ENCODE results near the gene ADGRF5.

The ADGRF5 gene, protein sequence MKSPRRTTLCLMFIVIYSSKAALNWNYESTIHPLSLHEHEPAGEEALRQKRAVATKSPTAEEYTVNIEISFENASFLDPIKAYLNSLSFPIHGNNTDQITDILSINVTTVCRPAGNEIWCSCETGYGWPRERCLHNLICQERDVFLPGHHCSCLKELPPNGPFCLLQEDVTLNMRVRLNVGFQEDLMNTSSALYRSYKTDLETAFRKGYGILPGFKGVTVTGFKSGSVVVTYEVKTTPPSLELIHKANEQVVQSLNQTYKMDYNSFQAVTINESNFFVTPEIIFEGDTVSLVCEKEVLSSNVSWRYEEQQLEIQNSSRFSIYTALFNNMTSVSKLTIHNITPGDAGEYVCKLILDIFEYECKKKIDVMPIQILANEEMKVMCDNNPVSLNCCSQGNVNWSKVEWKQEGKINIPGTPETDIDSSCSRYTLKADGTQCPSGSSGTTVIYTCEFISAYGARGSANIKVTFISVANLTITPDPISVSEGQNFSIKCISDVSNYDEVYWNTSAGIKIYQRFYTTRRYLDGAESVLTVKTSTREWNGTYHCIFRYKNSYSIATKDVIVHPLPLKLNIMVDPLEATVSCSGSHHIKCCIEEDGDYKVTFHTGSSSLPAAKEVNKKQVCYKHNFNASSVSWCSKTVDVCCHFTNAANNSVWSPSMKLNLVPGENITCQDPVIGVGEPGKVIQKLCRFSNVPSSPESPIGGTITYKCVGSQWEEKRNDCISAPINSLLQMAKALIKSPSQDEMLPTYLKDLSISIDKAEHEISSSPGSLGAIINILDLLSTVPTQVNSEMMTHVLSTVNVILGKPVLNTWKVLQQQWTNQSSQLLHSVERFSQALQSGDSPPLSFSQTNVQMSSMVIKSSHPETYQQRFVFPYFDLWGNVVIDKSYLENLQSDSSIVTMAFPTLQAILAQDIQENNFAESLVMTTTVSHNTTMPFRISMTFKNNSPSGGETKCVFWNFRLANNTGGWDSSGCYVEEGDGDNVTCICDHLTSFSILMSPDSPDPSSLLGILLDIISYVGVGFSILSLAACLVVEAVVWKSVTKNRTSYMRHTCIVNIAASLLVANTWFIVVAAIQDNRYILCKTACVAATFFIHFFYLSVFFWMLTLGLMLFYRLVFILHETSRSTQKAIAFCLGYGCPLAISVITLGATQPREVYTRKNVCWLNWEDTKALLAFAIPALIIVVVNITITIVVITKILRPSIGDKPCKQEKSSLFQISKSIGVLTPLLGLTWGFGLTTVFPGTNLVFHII (N-terminal part only)

DNA sequence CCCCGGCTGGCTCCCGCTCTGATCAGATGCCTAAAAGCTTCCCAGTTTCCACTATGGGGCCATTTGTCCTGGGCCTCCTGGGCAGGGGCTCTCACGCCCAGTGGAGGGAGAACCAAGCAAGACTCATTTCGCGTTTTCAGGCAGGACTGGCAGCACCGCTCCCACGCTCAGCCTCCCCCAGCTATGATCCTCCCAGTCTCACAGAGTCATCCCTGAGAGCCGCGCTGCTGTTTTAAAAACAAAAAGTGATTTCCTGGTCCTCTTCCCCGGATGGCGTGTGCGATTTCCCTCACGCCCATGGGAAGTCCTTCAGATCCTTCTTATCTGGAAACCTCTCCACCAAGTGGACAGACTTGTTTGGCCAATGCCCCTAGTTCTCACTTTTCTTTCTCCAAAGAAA lies at the start of gene ADGRF5:
Gene ADGRF5 (minus strand): TSS at position 208 of the 400 bp plus-strand sequence. CDS start 15,176 bp downstream, outside the sequence.
- DNase-seq (ENCODE audit: low read depth in 3 of 3), result no peak

DNA sequence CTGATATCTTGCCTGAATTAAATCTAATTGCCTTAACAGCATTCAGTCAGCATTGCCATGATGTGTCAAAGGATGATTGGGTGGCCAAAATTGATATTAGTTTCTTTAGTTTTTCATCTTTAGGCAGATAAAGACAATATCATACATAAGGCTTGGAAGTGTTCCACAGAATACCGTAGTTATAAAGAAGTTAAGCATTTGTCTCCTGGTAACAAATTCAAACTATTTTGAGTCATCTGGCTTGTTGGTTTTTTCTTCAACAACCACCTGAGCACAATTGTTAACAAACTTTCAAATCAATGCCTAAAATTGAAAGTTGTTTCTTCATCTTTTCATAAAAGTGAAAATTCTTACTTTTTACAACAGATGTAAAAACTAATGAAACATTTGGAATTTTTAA lies 47.5 kb upstream of the ADGRF5 start:
- DNase-seq (ENCODE audit: low read depth in 3 of 3), result no peak

DNA sequence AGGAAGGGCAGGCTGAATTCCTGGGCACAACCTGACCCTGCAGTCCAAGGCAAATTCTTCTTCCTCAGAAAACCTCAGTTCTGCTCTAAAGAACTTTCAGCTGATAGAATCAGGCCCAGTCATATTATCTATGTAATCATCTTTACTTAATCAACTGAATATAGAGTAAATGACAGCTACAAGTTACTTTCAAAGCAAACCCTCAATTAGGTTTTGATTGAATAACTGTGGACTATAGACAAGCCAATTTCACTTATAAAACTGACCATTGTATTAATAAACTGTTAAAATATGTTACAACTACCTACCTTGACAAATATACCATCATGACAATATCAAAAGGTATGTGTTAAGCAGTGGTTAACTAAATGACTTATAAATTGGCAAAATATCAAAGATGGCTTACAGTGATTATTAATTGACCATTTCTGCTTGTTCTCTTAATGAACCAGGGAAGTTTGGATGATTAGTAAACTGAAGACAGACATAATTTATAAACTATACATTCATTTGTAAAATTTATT lies 46.1 kb upstream of the ADGRF5 start:
- DNase-seq (ENCODE audit: low read depth in 3 of 3), result no peak

DNA sequence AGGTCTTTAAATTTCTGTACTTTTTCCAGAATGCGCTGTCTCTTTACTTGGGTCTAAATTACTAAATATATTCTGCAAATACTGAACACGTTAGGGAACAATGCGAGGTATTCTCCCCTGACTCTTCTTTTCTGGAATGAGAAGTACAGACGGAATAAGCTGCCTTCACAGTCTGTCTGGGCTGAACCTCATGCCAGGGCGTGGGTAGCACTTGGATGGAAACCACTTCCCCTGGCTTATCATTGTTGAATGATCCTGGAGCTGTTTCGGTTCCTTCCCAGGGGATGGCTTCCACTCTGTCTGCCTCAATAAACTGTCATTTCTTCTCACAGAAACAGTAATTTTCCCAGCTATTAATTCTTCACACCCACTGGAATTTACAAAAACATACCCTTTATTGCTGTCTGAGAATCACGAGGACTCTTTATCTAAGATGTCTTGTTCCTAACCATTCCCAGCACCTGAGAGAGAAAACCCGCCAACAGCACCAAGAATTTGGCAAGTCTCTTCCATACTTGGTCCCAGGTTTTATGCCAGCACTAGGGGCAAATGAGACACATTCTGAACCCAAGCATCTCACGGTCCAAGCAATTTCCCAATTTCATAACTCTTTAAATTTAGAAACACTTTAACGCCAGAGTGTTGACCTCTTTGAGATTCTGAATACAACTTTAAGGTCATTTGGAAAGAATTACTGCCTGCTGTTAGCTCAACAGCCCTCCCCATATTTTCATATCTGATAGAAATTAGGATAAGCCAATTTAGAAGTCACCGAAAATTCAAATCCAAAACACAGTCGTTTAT lies 43.2 kb upstream of the ADGRF5 start:
- no peak for DNase-seq (ENCODE audit: low read depth in 3 of 3)

DNA sequence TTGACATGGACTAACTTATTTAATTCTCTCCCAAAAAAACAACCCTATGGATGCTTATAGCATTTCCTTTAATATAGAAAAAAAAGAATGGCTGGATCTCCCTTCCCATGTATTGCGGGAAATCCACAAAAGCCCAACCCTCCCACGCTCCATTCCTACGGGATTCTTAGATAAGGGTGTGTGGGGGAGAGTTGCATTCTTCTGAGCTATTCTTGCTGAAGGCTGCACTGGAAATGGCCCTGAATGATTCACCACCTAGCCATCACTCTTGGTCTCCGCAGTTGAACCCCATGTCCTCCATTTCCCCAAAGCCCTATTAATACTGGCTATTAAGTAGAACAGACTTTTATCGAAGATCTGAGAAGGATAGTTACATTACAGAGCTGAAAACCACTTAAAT lies 41.9 kb upstream of the ADGRF5 start:
- DNase-seq (ENCODE audit: low read depth in 3 of 3), result no peak

DNA sequence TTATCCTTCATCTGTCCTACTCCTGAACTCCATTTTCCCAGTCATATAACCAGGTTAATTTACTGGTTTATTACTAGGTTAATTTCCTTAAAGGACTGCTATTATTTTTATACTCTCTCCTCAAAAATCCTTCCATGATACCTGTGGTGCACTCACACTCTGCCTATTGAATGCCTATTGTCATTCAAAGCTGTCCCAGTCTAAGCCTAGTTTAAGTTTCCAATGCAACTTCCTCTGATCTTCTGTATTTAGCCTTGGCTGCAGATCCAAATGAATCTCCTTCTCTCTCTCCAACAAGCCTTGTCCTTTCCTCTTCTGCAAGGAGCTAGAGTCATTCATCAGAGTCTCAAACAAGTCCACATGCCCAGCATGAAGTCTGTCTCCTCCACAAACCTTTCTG lies 41.3 kb upstream of the ADGRF5 start:
- no peak for DNase-seq (ENCODE audit: low read depth in 3 of 3)

DNA sequence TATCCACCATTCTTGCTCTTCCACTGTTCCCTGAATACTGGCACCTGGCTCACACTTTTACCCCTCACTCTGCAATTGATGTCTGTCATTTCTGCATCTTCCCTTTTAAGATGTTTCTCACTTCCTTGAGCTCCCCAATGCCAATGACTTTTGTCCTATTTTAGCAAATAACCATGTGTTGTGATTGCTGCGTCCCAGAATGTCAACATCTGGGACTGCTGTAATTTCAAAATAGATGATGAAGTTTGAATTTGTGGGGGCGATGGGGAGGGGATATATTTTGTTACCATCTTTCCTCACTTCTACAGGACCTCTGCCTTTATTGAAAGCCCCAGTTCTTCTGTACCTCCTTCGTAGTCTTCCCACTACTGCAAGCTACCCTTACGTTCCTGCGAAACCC lies 40.0 kb upstream of the ADGRF5 start:
- DNase-seq (ENCODE audit: low read depth in 3 of 3), result no peak

DNA sequence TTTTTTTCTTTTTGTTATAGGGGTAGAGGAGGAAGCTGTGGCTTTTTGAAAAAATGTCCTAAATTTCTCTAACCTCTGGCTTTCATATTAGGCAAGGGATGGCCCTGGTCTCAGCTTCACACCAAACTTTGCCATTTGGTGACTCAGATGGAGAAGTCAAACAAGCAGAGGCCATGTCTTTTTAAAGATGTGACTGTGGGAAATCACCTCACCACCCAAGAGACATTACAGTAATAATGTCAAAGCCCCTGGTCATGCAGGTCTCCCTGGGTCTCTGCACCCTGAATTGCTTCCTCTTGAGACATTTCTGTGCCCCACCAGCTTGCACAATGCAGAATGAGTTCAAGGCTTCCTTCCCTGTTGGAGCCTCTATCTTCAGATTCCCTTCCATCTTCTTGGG lies 39.5 kb upstream of the ADGRF5 start:
- no peak for DNase-seq (ENCODE audit: low read depth in 3 of 3)

DNA sequence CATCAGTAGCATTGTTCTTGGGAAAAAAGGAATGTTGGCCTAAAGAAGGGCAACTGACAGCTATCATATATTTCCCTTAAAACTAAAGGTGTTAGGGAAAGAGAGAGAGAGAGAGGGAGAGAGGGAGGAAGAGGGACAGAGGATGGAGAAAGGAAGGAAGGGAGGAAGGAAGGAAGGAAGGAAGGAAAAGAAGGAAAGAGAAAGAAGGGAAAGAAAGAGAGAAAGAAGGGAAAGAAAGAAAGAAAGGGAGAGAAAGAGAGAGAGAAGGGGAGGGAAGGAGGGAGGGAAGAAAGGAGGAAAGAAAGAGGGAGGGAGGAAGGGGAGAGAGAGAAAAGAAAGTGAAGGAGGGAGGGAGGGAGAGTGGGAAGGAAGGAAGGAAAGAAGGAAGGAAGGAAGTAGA lies 37.7 kb upstream of the ADGRF5 start:
- DNase-seq (ENCODE audit: low read depth in 3 of 3), result no peak

DNA sequence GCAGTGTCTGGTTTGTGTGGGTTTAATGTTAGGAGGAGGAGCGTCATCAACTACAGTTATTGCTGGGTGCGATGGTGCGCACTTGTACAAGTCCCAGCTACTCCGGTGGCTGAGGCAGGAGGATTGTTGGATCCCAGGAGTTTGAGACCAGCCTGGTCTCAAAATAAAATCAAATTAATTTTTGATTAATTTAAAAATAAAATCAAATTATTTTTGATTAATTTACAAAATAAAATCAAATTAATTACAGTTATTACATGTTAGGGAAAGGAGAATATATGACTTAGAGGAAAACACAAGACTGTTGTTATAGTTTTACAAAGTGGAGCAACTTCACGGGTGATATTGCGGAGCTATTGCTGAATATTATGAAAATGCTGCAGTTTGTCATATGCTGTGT lies 34.7 kb upstream of the ADGRF5 start:
- no peak for DNase-seq (ENCODE audit: low read depth in 3 of 3)

DNA sequence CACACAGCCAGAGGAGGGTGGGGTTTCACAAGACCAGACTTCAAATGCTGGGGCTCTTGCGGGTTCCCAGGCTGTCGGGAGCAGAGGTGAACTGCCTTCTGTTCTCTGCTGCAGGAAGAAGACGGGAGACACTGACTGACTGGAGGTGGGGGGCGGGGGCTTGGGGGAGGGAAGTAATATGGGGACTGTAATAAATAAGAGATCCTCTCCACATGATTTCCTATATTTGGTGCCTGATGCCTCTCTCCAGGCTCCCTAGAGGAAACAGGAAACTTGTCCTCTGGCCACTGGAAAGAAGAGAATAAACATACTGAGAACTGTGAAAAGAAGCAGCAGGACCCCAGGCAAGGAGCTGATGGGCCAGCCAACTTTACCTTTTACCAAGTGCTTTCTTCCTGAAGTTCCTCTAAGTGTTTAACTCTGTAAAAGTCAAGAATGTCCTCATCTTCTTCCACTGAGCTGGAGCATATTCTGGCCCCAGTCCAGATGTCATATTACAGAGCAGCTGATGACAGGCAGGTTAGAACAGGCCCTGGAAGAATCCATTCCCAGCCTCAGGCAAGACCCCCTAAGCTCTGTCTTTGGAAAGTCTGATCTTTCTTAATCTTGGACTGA lies 33.2 kb upstream of the ADGRF5 start:
- no peak for DNase-seq (ENCODE audit: low read depth in 3 of 3)

DNA sequence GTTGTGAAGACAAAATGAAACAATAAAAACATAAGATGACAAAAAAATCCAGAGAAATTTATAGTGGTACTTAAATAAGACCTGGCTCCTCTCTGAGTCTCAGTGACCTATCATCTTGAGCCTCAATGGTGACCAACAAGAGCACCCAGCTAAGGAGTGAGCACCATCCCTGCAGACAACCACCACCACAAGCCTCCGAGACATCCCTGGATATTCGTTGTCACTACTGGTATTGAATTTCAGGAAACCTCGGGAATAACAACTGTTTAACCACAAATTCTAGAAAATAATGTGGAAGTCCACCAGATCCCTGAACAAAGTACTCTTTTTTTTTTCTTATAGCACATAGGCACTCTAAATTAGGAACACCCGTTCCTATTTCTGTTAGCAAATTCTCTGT lies 32.2 kb upstream of the ADGRF5 start:
- DNase-seq (ENCODE audit: low read depth in 3 of 3), result no peak

DNA sequence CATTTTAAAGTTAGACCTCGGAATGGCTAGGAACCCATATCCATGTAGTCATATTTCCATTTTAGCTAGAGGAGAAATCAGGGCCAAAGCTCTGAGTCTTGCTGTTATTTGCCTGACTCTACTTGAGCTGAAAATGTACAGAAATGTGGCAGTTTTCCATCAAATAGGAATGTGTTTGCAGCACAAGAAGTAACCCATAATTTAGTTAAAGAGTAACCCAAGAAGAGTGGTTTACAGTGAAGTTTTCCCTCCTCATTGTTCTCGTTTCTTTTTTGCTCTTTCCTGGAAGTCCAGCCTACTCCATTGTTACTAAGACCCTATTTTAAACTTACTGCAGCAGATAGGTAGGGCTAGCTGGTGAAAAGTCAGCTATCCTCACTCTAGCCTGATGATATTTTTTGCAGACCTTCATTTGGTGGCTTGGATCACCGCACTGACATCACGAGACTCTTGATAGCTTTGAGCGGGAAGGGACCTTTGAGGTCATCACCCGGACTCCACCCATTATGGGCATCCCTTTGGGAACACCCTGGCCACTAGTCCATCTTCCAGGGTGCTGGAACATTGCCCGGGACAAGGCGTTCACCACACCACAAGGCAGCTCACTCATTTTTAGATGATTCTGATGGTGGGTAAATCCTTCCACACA lies 28.0 kb upstream of the ADGRF5 start:
- no peak for DNase-seq (ENCODE audit: low read depth in 3 of 3)

DNA sequence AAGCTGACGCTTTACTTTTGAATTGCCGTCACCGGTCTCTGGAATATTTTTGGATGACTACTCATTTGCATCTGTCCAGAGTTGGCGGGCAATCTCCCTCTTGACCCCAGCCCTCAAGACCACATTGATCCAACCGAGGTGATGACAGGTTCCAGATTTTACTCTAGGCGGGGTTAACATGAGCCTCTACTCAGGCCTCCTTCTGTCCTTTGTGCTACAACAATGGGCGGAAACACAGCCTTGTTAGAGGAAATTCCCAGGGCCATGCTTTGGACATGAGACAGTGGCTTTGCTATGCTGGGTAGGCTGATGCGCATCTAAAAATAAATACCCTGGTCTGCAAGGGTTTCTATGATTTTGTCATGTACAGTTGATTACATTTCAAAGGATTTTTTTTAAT lies 27.0 kb upstream of the ADGRF5 start:
- DNase-seq (ENCODE audit: low read depth in 3 of 3), result no peak

DNA sequence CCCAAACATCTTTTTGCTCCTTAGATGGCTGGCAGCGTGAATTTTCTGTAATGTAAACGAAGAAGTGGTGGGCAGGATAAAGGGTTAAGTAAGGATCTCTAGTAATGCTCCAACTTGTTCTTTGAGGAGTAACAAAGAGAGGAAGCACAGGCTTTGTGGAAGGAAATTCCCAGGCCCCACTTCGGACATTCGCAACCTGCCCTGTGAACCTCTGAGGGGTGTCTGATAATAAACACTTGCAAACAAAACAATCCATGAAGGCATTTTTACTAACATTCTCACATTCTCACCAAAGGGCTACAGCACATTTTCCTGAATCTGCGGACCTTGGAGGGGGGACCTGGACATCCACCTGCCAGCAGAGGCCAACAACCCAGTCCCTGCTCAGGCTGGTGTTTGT lies 25.8 kb upstream of the ADGRF5 start:
- no peak for DNase-seq (ENCODE audit: low read depth in 3 of 3)

DNA sequence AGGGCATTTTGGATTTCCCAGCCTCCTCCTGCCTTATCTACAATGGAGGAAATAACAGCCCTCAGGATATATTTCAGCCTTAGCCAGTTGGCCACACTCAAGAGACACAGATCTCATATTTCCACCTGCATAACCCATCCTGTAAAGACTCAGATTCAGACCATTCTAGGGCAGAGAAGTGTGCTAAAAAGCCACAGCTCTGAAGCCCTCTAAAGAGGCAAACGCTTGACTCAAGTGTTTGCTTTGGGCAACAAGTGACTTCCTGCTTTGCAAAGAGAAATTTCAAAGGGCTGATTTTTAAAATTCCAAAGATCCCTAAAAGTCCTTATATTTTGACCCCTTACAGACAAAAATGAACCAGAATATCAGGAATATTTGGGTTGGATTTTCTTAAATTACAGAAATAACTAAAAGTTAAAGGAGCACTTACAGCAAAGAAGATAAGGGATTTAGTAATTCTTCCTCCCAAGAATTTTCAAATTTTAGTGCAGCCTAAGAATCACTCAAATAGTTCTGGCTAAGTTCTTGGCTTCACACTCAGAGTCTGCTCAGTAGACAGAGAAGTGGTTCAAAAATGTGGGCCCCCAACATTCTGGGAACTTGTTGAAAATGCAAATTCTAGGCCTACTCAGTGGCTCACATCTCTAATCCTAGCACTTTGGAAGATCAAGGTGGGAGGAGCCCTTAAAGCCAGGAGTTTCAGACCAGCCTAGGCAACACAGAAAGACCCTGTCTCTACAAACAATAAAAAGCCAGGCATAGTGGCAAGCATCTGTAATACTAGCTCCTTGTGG lies 18.9 kb upstream of the ADGRF5 start:
- no peak for DNase-seq (ENCODE audit: low read depth in 3 of 3)

DNA sequence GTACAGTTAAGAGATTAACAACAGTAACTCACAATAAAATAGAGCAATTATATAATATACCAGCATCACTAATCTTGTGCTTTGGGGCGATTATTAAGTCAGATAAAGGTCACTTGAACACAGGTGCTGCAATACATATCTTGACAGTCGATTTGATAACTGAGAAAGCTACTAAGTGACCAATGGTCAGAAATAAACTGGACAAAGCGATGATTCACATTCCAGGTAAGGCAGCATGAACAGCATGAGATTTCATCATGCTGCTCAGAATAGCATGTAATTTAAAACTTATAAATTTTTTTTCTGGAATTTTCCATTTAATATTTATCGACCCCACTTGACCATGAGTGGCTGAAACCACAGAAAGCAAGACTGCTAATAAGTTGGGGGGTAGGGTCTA lies 15.9 kb upstream of the ADGRF5 start:
- no peak for DNase-seq (ENCODE audit: low read depth in 3 of 3)

DNA sequence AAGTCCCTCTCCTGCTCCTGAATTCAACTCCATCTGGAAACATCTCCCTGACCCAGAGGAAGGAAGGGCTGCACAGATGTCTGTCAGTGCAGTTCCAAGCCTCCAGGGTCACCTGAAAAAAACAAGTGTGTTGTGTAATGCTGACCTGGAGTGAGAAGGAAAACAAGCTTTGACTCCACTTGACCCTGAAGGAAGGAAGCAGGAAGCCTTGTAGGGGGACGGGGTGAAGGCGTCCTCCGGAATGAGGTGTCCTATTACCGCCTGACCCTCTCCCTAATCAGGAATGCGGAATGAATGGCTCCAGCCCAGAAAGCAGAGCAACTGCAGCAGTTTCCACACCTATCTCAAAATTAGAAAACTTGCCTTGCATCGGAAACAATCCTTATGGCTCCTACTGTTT lies 13.9 kb upstream of the ADGRF5 start:
- no peak for DNase-seq (ENCODE audit: low read depth in 3 of 3)

DNA sequence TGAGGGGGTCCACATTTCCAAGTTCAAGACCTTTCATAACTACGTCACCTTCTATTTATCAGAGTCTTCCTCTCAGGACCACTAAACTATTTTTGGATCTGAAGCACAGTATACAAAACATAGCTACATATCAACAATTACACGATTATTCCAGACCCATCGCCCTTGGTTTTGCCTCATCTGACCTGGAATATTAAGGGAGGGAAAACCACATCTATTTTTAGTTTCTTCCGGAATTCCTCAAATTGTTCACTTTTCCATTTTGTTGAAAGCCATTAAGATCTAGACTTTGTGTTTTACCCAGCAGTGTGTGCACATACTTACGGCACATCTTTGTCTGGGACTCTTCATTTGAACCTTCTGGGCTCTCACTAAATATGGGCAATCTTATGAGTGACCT lies 12.0 kb upstream of the ADGRF5 start:
- DNase-seq (ENCODE audit: low read depth in 3 of 3), result no peak

Measured in stimulated activated CD4-positive, alpha-beta T cell treated with anti-CD3 and anti-CD28 coated beads, TNF-alpha, amount 100 ng/mL, for 4 hours (primary cell).